ENCODE results near the gene OR7G3. TPM values are rescaled to one million over a fixed set of nuclear protein-coding genes. Genes with fewer than 3 reads are reported as not detected.

Gene OR7G3
- total RNA-seq, 1 donor from 2014 or later = not detected

Other genes with a start within 250 kb of the OR7G3 start
- not detected in 2 replicates for gene MUC16, start 116.5 kb downstream of the OR7G3 start, total RNA-seq
- not detected in 2 replicates for gene OR1M1, start 39.9 kb downstream of the OR7G3 start, total RNA-seq
- not detected in 2 replicates for gene OR7G2, start 19.5 kb downstream of the OR7G3 start, total RNA-seq
- not detected in 2 replicates for gene OR7G1, start 11.2 kb downstream of the OR7G3 start, total RNA-seq
- gene ZNF317, start 13.4 kb upstream of the OR7G3 start, total RNA-seq = 32.8 and 32.9 TPM in 2 replicates
- not detected in 2 replicates for gene OR7D2, start 52.0 kb upstream of the OR7G3 start, total RNA-seq
- not detected in 2 replicates for gene OR7D4, start 92.6 kb upstream of the OR7G3 start, total RNA-seq
- not detected in 2 replicates for gene OR7E24, start 124.0 kb upstream of the OR7G3 start, total RNA-seq
- gene ZNF699, start 182.9 kb upstream of the OR7G3 start, total RNA-seq = 2.8 and 3.0 TPM in 2 replicates
- gene ZNF559, start 197.2 kb upstream of the OR7G3 start, total RNA-seq = 4.7 and 5.5 TPM in 2 replicates
- 1.2 and 1.7 TPM in 2 replicates for gene ZNF177, start 236.1 kb upstream of the OR7G3 start, total RNA-seq

Data from astrocyte (in vitro differentiated cells and primary cell).